DND-41 (cell line): ENCODE measurements around the gene MYH3.

Experiments used
- EZH2 ChIP-seq: IDR thresholded peaks from 3 replicates; pipeline ENCODE4 v1.6.1; 2012; ENCODE audit warnings: borderline replicate concordance, low read depth, mild to moderate bottlenecking, moderate library complexity, low read length, inconsistent platforms; ENCODE audit not compliant: severe bottlenecking
- TF ChIP-seq, protein P1 (sequence below): IDR thresholded peaks from 2 replicates; pipeline ENCODE4 v1.5.1; 2012; ENCODE audit warnings: borderline replicate concordance, low read length, moderate library complexity, mild to moderate bottlenecking; ENCODE audit not compliant: poor library complexity, severe bottlenecking; ENCODE audit errors: extremely low read depth

DNA sequence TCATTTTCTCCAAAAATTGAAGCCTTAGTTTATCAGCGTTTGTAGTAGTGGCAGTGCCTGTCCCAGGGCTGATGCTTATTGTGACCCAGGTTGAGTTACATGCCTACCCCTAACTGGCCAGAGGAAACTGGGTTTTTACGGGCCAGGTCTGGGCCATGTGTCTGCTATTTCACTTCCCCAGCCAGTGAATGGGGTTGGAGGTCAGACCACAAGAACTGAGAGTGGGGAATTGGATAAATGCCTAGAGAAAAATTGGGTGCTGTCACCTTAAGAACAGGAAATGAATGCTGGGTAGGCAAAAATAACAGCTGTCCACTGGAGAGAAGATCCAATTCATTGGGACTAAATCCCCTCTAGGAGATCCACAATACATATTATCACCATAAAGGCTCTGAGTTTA lies 45.5 kb upstream of the MYH3 start:
- TF ChIP-seq, protein P1, sequence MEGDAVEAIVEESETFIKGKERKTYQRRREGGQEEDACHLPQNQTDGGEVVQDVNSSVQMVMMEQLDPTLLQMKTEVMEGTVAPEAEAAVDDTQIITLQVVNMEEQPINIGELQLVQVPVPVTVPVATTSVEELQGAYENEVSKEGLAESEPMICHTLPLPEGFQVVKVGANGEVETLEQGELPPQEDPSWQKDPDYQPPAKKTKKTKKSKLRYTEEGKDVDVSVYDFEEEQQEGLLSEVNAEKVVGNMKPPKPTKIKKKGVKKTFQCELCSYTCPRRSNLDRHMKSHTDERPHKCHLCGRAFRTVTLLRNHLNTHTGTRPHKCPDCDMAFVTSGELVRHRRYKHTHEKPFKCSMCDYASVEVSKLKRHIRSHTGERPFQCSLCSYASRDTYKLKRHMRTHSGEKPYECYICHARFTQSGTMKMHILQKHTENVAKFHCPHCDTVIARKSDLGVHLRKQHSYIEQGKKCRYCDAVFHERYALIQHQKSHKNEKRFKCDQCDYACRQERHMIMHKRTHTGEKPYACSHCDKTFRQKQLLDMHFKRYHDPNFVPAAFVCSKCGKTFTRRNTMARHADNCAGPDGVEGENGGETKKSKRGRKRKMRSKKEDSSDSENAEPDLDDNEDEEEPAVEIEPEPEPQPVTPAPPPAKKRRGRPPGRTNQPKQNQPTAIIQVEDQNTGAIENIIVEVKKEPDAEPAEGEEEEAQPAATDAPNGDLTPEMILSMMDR = no peak
- TF ChIP-seq EZH2 = no peak
